ENCODE results near the gene HRH2.
A peak's percentile ranks its signal among the peaks of the same experiment; 100 is the strongest.

HRH2 gene

DNA sequence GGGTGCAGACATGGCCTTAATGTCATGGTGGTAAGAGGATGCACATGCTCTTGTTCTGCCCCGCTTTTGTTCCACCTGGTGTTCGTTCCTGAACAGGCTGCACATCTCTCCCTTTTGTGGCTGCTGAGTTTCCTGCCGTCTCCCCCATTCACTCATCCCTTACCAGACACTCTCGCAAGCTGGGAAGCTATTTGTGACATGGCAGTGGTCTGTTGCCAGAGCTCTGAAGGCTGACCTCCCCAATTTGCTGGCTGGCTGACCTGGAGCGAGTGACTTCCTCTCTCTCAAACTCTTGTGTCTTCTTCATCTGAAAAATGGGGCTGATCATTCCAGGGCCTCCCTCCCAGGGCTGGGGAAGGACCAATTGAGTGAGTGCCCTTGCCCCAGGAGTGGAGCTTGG lies 35.9 kb downstream of the HRH2 start:
- Histone ChIP-seq H3K27me3 (ENCODE audit: insufficient read depth, low read depth, severe bottlenecking) (no peaks in the 10 kb centered on the region), H3K4me3 (ENCODE audit: low read depth, low read length) (no peak overlapping the region), H3K36me3 (no peaks in the 10 kb centered on the region), H3K27ac (no peak overlapping the region), H3K9me3 (ENCODE audit: severe bottlenecking) (no peaks in the 10 kb centered on the region)
- DNase-seq = no peak
- TF ChIP-seq, protein P1, sequence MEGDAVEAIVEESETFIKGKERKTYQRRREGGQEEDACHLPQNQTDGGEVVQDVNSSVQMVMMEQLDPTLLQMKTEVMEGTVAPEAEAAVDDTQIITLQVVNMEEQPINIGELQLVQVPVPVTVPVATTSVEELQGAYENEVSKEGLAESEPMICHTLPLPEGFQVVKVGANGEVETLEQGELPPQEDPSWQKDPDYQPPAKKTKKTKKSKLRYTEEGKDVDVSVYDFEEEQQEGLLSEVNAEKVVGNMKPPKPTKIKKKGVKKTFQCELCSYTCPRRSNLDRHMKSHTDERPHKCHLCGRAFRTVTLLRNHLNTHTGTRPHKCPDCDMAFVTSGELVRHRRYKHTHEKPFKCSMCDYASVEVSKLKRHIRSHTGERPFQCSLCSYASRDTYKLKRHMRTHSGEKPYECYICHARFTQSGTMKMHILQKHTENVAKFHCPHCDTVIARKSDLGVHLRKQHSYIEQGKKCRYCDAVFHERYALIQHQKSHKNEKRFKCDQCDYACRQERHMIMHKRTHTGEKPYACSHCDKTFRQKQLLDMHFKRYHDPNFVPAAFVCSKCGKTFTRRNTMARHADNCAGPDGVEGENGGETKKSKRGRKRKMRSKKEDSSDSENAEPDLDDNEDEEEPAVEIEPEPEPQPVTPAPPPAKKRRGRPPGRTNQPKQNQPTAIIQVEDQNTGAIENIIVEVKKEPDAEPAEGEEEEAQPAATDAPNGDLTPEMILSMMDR (IDR thresholded peaks at IDR 0.05; ENCODE audit: low read depth, low read length) = no peak

GRCh38 chr5:175694371-175695160 lies 36.7 kb downstream of the HRH2 start:
- Histone ChIP-seq H3K36me3 (no peaks in the 10 kb centered on the region), H3K27me3 (ENCODE audit: insufficient read depth, low read depth, severe bottlenecking) (no peaks in the 10 kb centered on the region), H3K4me3 (ENCODE audit: low read depth, low read length) (no peak overlapping the region), H3K27ac (no peak overlapping the region), H3K9me3 (ENCODE audit: severe bottlenecking) (no peaks in the 10 kb centered on the region)
- TF ChIP-seq, protein P1 (IDR thresholded peaks at IDR 0.05; ENCODE audit: low read depth, low read length) = no peak
- DNase-seq = no peak

DNA sequence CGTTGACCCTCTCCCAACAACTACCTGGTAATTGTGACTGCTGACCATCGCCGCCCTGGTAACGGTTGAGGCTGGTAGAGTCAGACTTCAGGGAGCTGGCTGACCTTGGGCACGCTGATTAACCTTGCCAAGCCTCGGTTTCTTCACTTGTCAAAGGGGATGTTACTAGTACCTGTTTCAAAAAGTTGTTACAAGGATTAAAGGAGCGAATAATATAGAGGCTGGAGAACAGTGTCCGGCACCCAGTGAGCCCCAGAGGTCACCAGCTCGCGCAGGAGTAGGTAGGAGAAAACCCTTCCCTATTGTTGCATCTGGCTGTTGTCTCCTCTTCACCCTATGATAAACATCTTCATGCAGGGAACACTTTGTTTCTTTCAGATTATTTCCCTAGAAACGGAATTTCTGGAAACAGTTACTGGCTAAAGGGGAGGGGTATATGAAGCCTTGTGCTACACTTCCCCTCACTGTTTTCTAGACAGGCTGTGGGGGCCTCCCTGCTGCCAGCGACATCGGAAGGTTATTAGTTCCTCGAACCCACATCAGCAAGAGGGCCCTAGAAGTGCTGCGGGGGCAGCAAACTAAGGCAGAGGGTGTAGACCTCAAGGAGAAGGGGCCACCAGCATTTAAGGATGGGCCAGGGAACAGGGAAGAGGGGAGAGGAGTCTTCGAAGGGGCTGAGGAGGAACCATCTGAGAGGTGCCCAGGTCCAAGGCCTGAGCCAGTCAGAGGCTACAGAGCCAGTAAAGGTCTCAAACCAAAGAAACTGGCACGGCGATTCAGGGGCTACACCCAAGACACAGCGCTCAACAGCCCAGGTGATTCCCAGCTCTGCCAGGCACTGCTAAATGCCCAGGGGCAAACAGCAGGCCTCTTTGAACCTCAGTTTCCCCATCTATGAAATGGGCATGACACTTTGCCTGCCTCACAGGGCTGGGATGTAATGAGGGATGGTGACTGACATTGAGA lies 37.6 kb downstream of the HRH2 start:
- H3K4me3 ChIP-seq (ENCODE audit: low read depth, low read length) = no peak overlapping the region
- H3K27me3 ChIP-seq (ENCODE audit: insufficient read depth, low read depth, severe bottlenecking) = no peaks in the 10 kb centered on the region
- TF ChIP-seq, protein P1 (IDR thresholded peaks at IDR 0.05; ENCODE audit: low read depth, low read length) = no peak
- H3K9me3 ChIP-seq (ENCODE audit: severe bottlenecking) = no peaks in the 10 kb centered on the region
- DNase-seq = no peak
- no peak overlapping the region for H3K27ac ChIP-seq
- H3K36me3 ChIP-seq = no peaks in the 10 kb centered on the region

- H3K9me3 ChIP-seq (ENCODE audit: severe bottlenecking) = no peaks in the 10 kb centered on the region
- TF ChIP-seq, protein P1 (IDR thresholded peaks at IDR 0.05; ENCODE audit: low read depth, low read length) = peak; percentile 96
- DNase-seq = peak; percentile 88
- H3K4me3 ChIP-seq (ENCODE audit: low read depth, low read length) = no peak overlapping the region
- H3K27me3 ChIP-seq (ENCODE audit: insufficient read depth, low read depth, severe bottlenecking) = no peaks in the 10 kb centered on the region
- H3K27ac ChIP-seq = no peak overlapping the region
- no peaks in the 10 kb centered on the region; the same call in 1 of the 2 replicates for H3K36me3 ChIP-seq
Observed at GRCh38 chr5:175696139-175696854, 38.4 kb downstream of the HRH2 start.

GRCh38 chr5:175696855-175697198 lies 39.0 kb downstream of the HRH2 start:
- TF ChIP-seq, protein P1 (IDR thresholded peaks at IDR 0.05; ENCODE audit: low read depth, low read length) = no peak
- no peak for DNase-seq
- no peak overlapping the region for H3K27ac ChIP-seq
- H3K27me3 ChIP-seq (ENCODE audit: insufficient read depth, low read depth, severe bottlenecking) = no peaks in the 10 kb centered on the region
- H3K36me3 ChIP-seq = no peaks in the 10 kb centered on the region; the same call in 1 of the 2 replicates
- H3K4me3 ChIP-seq (ENCODE audit: low read depth, low read length) = no peak overlapping the region
- H3K9me3 ChIP-seq (ENCODE audit: severe bottlenecking) = no peaks in the 10 kb centered on the region

Data from WERI-Rb-1 (cell line).